Measurements from ENCODE around the gene FRAS1.

Gene FRAS1

DNA sequence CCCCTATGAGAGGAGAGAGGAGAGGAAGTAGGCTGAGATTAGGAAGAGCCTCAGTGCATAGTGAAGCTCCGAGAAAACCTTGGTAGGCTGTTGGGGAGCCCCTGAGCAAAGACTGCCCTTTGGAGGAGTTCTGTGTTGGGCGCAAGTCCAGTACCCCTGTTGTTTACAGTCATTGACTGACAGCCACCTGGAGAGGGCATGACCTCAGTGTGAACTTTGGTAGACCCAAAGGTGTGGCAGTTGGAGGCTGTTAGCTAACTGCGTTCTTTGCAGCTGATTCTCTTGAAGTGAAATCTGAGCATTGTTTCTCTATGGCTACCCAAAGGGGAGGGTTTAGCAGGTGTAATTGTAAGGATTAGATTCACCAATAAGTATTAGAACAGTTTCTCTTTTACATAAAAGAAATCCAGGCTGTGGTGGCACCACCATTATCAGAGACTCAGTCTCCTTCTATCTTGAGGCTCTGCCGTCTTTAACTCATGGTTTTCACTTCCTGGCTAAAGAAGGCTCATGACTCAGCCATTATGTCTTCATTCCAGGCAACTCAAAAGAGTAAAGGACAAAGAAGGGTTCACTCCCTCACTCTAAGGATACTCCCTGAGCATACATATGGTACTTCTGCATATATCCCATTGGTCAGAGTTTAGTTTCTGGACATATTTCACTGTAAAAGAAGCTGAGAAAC is 527.9 kb downstream of the FRAS1 start:
- peaks cover 4% of the 10 kb centered on the region for H3K4me1 Mint-ChIP-seq (ENCODE audit: low read depth)
- intact Hi-C loops (cut with micrococcal nuclease): no loop called here
- H3K27me3 Mint-ChIP-seq: no peaks in the 10 kb centered on the region
- H3K4me3 Mint-ChIP-seq: no peak overlapping the region
- no peaks in the 10 kb centered on the region for H3K9me3 Mint-ChIP-seq
- no peaks in the 10 kb centered on the region for H3K36me3 Mint-ChIP-seq (ENCODE audit: low read depth)
- no peak overlapping the region for H3K27ac Mint-ChIP-seq

DNA sequence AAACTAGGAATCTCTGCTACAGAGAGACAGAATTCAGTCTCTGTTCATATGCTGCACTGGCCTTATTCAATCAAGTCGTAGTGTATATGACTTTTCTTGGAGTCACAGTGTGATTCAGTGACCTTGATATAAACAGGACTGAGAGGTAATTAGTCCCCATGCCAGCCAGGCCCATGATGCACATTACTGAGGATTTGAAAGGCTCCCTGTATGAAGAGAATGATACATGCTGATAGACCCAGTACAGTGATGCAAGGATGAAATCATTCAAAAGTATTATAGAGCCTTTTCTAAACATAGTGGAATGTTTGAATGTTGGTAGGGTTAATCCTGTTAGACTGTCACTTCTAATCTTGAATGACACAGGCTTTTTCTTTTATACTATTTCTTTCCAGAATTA is 528.5 kb downstream of the FRAS1 start:
- H3K27ac Mint-ChIP-seq: no peak overlapping the region
- no peaks in the 10 kb centered on the region for H3K9me3 Mint-ChIP-seq
- H3K27me3 Mint-ChIP-seq: no peaks in the 10 kb centered on the region
- no peak overlapping the region for H3K4me3 Mint-ChIP-seq
- H3K36me3 Mint-ChIP-seq (ENCODE audit: low read depth): no peaks in the 10 kb centered on the region
- peaks cover 4% of the 10 kb centered on the region for H3K4me1 Mint-ChIP-seq (ENCODE audit: low read depth)
- intact Hi-C loops (cut with micrococcal nuclease): no loop called here

DNA sequence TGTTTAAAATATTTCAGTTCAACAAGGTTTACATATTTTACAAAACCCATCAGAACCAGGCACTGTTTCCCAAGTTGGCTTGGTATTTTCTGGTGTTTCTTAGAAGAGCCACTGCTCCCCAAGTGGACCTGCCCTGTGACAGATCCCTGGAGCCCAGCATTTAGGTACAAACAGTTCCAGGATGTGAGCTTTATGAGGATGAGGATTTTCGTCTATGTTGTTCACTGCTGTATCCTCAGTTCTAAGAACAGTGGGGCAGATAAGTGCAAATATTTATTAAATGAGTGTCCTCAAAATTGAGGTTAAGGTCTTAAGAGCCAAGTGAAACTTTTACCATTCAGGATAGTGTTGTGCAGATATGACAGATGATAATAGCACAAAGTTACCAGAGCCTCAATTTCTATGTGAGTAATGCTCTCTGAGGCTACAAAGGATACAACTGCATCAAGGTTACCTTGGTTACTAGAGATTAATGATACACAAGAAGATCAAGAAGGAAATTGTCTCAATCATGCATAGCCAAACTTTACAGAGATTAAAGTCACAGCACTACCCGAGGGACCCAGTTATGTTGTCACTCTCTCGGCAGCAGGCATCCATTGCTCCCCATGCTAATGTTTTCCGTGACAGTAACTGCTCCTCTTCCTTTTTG is 531.9 kb downstream of the FRAS1 start:
- no peaks in the 10 kb centered on the region for H3K9me3 Mint-ChIP-seq
- peaks cover 5% of the 10 kb centered on the region for H3K4me1 Mint-ChIP-seq (ENCODE audit: low read depth)
- no peaks in the 10 kb centered on the region for H3K36me3 Mint-ChIP-seq (ENCODE audit: low read depth)
- H3K27ac Mint-ChIP-seq: no peak overlapping the region
- H3K27me3 Mint-ChIP-seq: no peaks in the 10 kb centered on the region
- intact Hi-C loops (cut with micrococcal nuclease): no loop called here
- no peak overlapping the region for H3K4me3 Mint-ChIP-seq

DNA sequence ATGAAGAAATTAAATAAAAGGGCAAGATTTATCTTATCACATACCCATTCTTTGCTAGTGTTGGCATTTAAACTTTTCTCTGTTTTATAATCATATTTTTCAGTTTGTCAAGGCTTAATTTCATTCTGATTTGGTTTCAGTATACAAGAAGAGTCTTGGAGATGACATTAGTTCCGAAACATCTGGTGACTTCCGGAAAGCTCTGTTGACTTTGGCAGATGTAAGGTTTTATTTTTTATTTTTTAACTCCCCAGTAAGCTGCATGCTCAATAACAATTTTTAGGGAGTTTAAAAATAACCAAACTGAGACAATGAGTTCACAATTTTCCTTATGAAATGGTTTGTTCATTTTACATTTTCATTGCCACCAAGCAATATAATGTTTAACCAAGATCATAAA is 534.3 kb downstream of the FRAS1 start:
- intact Hi-C loops (cut with micrococcal nuclease): no loop called here
- Mint-ChIP-seq H3K36me3 (ENCODE audit: low read depth) (no peaks in the 10 kb centered on the region), H3K4me1 (ENCODE audit: low read depth) (peaks cover 5% of the 10 kb centered on the region), H3K4me3 (no peak overlapping the region), H3K9me3 (no peaks in the 10 kb centered on the region), H3K27ac (no peak overlapping the region), H3K27me3 (no peaks in the 10 kb centered on the region)

DNA sequence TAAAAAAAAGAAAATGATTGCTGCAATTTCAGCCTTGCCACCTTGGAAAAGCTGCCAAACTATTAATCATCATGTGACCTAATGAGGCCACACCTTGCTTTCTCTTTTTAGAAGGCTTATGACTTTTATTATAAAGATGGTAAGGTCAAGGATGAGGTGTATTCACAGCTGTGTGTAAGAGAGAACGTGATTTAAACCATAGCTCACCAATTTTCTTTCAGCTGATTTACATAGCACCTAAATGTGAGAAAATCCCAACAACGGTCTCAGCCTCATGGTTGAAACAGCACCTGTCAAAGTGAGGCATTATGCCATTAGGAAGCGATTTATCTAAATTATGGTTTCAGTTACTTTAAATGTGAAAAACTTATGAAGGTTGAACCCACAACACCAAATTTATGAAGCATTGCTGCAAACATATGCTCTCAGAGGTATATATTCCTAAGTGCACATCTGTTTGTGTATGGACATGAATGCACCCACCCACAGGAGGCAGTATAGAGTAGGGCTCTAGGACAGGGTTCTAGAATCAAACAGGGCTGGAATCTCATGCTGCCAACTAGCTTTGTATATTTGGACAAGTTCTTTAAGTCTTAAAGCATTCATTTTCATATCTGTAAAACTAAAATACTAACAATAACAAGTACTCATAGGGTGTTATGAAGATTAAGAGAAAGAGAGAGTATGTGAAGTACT is 535.1 kb downstream of the FRAS1 start:
- no peaks in the 10 kb centered on the region for H3K27me3 Mint-ChIP-seq
- H3K9me3 Mint-ChIP-seq: no peaks in the 10 kb centered on the region
- peaks cover 5% of the 10 kb centered on the region for H3K4me1 Mint-ChIP-seq (ENCODE audit: low read depth)
- intact Hi-C loops (cut with micrococcal nuclease): no loop called here
- no peak overlapping the region for H3K27ac Mint-ChIP-seq
- no peak overlapping the region for H3K4me3 Mint-ChIP-seq
- H3K36me3 Mint-ChIP-seq (ENCODE audit: low read depth): no peaks in the 10 kb centered on the region

Data from dendritic cell treated with granulocyte-macrophage colony-stimulating factor and Interleukin-4, amounts not matched to agents 40 ng/mL and 50 ng/mL, for 4 days (primary cell).